ENCODE measurements around the gene DCUN1D1. TPM values are rescaled to one million over a fixed set of nuclear protein-coding genes. Genes with fewer than 3 reads are reported as not detected.

The DCUN1D1 gene
- total and polyA plus RNA-seq, 2 of the 8 experiments (the other 6 are each of a cell fraction or from before 2014, with no cell fraction given): 6.8 to 70.3 TPM

GRCh38 chr3:182978387-182978786, 2.0 kb downstream of the DCUN1D1 start:
- WGBS, 2 experiments (ENCODE audit: extremely low coverage in 1 of 2, insufficient coverage in 1 of 2, insufficient read length in 1 of 2, insufficient replicate concordance in 2 of 2, low coverage in 1 of 2, low lambda C conversion rate in 2 of 2, missing lambda C conversion rate in 1 of 2): 56% methylated on average over 5 of the region's 5 CpGs; no CpG with 5 or more reads in 1 of the 2 experiments
- FAIRE-seq: no peak

More at GRCh38 chr3:182978387-182978786, 2.0 kb downstream of the DCUN1D1 start:
- Histone ChIP-seq H4K20me1 (replicated peaks in 1 of 2; ENCODE audit: control insufficient read depth in 1 of 2, insufficient read depth in 2 of 2, low read length in 2 of 2) (peaks cover 0 to 3% of the 10 kb centered on the region in 2 experiments), H3K9ac (replicated peaks in 1 of 4; ENCODE audit: extremely low read depth in 1 of 4, low read depth in 3 of 4, low read length in 3 of 4) (peak overlapping the region in 1 of 4 experiments; percentile 38; a peak in 2 of 7 replicates), H3K36me3 (ENCODE audit: control insufficient read depth in 2 of 4, insufficient read depth in 4 of 4, low read length in 3 of 4) (no peaks in the 10 kb centered on the region), H2AK5ac (ENCODE audit: low read depth, low read length) (no peak overlapping the region), H3K79me2 (ENCODE audit: control insufficient read depth in 1 of 2, insufficient read depth in 2 of 2, low read length in 2 of 2) (peaks cover 18 to 62% of the 10 kb centered on the region in 2 experiments), H2BK20ac (ENCODE audit: low read length) (no peak overlapping the region), H3K4me1 (replicated peaks in 1 of 4; ENCODE audit: control insufficient read depth in 3 of 4, insufficient read depth in 4 of 4, low read length in 3 of 4) (peaks cover 0 to 16% (median 8%) of the 10 kb centered on the region in 4 experiments; a peak in 6 of 7 replicates), H2BK15ac (ENCODE audit: low read length) (no peak overlapping the region), H3K56ac (replicated peaks; ENCODE audit: insufficient read length, low read depth, low read length) (no peak overlapping the region), H3K4ac (replicated peaks; ENCODE audit: insufficient read length, low read depth, low read length) (no peak overlapping the region), H3K9me3 (ENCODE audit: insufficient read depth in 2 of 2, low read depth in 1 of 2, low read length in 1 of 2) (no peaks in the 10 kb centered on the region), H3K27ac (ENCODE audit: low read depth, low read length) (no peak overlapping the region), H3K23me2 (ENCODE audit: low read depth, low read length) (peaks cover 9% of the 10 kb centered on the region; the same call in 1 of the 2 replicates), H3K4me3 (ENCODE audit: extremely low read depth in 1 of 4, insufficient read depth in 2 of 4, low read depth in 3 of 4, low read length in 4 of 4) (peak overlapping the region; percentile 12 to 98 (median 80); a peak in 4 of 8 replicates), H3K18ac (ENCODE audit: extremely low read depth, low read length) (no peak overlapping the region), H2BK12ac (ENCODE audit: low read depth, low read length) (no peak overlapping the region), H4K5ac (ENCODE audit: insufficient read length, low read depth, low read length) (no peak overlapping the region), H3K27me3 (replicated peaks in 1 of 4; ENCODE audit: control insufficient read depth in 3 of 4, extremely low read depth in 1 of 4, insufficient read depth in 3 of 4, low read length in 3 of 4) (no peaks in the 10 kb centered on the region), H2AFZ (ENCODE audit: low read length) (no peak overlapping the region), H3K4me2 (ENCODE audit: insufficient read depth in 1 of 2, low read depth in 2 of 2, low read length in 2 of 2) (peak overlapping the region; percentile 91 to 99), H2BK5ac (ENCODE audit: low read depth, low read length) (no peak overlapping the region), H3K79me1 (ENCODE audit: low read depth, low read length) (peaks cover 5% of the 10 kb centered on the region), H3K14ac (ENCODE audit: insufficient read length) (no peak overlapping the region), H4K91ac (replicated peaks; ENCODE audit: insufficient read length, low read length) (no peak overlapping the region), H3K23ac (ENCODE audit: insufficient read length) (no peak overlapping the region), H4K8ac (ENCODE audit: extremely low read depth, insufficient read depth, low read length) (no peak overlapping the region), H2BK120ac (replicated peaks; ENCODE audit: low read depth, low read length) (no peak overlapping the region)
- ChIA-PET POLR2A (ENCODE audit: partially characterized antibody) (interaction anchor here (1.4 kb wide), 1 partner anchor 27 kb away, joined by 4 read pairs; no protein-coding TSS in a partner anchor), CTCF (ENCODE audit: partially characterized antibody) (interaction anchor here (1.1 kb wide), 1 partner anchor 8 kb away, joined by 4 read pairs; no protein-coding TSS in a partner anchor)
- TF ChIP-seq TEAD4 (IDR thresholded peaks at IDR 0.05; ENCODE audit: low read depth, low read length): no peak
- TF ChIP-seq SUZ12 (IDR thresholded peaks at IDR 0.05; ENCODE audit: low read length): no peak
- TF ChIP-seq CHD2 (IDR thresholded peaks at IDR 0.05; ENCODE audit: low read length): no peak
- no peak for DNase-seq (ENCODE audit: low read depth in 1 of 2, low spot score in 2 of 2)
